Type B pancreatic cell (in vitro differentiated cells): ENCODE data around the gene DLX4. TPM values are rescaled to one million over a fixed set of nuclear protein-coding genes. Genes with fewer than 3 reads are reported as not detected.

Experiments
- DNase-seq: peaks from one replicate; pipeline ENCODE4 v3.0.0; 2021; ENCODE audit warnings: mixed read lengths; ENCODE audit not compliant: unreplicated experiment; ENCODE audit errors: extremely low spot score
- H3K27ac Mint-ChIP-seq: 2 replicates; pipeline ENCODE4 v1.8.0; 2021; ENCODE audit warnings: mild to moderate bottlenecking, mixed read lengths
- H3K27me3 Mint-ChIP-seq: 2 replicates; pipeline ENCODE4 v1.8.0; 2021; ENCODE audit warnings: mixed read lengths
- H3K36me3 Mint-ChIP-seq: 2 replicates; pipeline ENCODE4 v1.8.0; 2021; ENCODE audit warnings: mixed read lengths
- H3K4me1 Mint-ChIP-seq: one replicate; pipeline ENCODE4 v1.8.0; 2021; ENCODE audit warnings: mixed read lengths; ENCODE audit not compliant: unreplicated experiment
- H3K4me3 Mint-ChIP-seq: 2 replicates; pipeline ENCODE4 v1.8.0; 2021; ENCODE audit warnings: mild to moderate bottlenecking, mixed read lengths
- H3K9me3 Mint-ChIP-seq: 2 replicates; pipeline ENCODE4 v1.8.0; 2021; ENCODE audit warnings: mixed read lengths
- CTCF ChIP-seq: fragments of 200-600 bp; sonication (generic); conservative IDR thresholded peaks from 2 replicates; pipeline ENCODE4 v1.5.0; 2021; ENCODE audit warnings: antibody characterized with exemption, mild to moderate bottlenecking
- total RNA-seq: library from RNA; stranded (reverse); gene quantifications from 2 replicates; pipeline ENCODE4 v1.2.1, GENCODE V29; 2021; ENCODE audit warnings: low replicate concordance

The DLX4 gene
- total RNA-seq, 1 donor from 2014 or later, result 10.4 TPM

- Mint-ChIP-seq H3K36me3 (peaks cover 12% of the 10 kb centered on the region), H3K9me3 (no peaks in the 10 kb centered on the region), H3K4me3 (peak overlapping the region; percentile 77), H3K27me3 (peaks cover 71% of the 10 kb centered on the region), H3K4me1 (peaks cover 21% of the 10 kb centered on the region), H3K27ac (peak overlapping the region; percentile 65)
- no peak for DNase-seq
- no peak for TF ChIP-seq CTCF
Measured at GRCh38 chr17:49962599-49963308, 6.2 kb upstream of the DLX4 start.

- Mint-ChIP-seq H3K4me1 (peaks cover 21% of the 10 kb centered on the region), H3K4me3 (peak overlapping the region; percentile 77), H3K9me3 (no peaks in the 10 kb centered on the region), H3K36me3 (peaks cover 13% of the 10 kb centered on the region), H3K27me3 (peaks cover 76% of the 10 kb centered on the region), H3K27ac (peak overlapping the region; percentile 65)
- DNase-seq, result no peak
- TF ChIP-seq CTCF, result no peak
Measured at GRCh38 chr17:49963309-49963625, 5.7 kb upstream of the DLX4 start.

- Mint-ChIP-seq H3K36me3 (peaks cover 13% of the 10 kb centered on the region), H3K27ac (peak overlapping the region; percentile 65), H3K9me3 (no peaks in the 10 kb centered on the region), H3K4me1 (peaks cover 21% of the 10 kb centered on the region), H3K4me3 (peak overlapping the region; percentile 77), H3K27me3 (peaks cover 80% of the 10 kb centered on the region)
- DNase-seq, result no peak
- no peak for TF ChIP-seq CTCF
Measured at GRCh38 chr17:49963626-49964302, 5.2 kb upstream of the DLX4 start.

GRCh38 chr17:49964303-49964768, 4.7 kb upstream of the DLX4 start:
- DNase-seq, result no peak
- H3K27ac Mint-ChIP-seq, result peak overlapping the region; percentile 14
- peaks cover 21% of the 10 kb centered on the region for H3K4me1 Mint-ChIP-seq
- TF ChIP-seq CTCF, result no peak
- H3K27me3 Mint-ChIP-seq, result peaks cover 84% of the 10 kb centered on the region
- H3K9me3 Mint-ChIP-seq, result no peaks in the 10 kb centered on the region
- peak overlapping the region; percentile 77 for H3K4me3 Mint-ChIP-seq
- peaks cover 13% of the 10 kb centered on the region for H3K36me3 Mint-ChIP-seq

- H3K4me3 Mint-ChIP-seq, result peak overlapping the region; percentile 77
- H3K27me3 Mint-ChIP-seq, result peaks cover 84% of the 10 kb centered on the region
- H3K9me3 Mint-ChIP-seq, result no peaks in the 10 kb centered on the region
- H3K27ac Mint-ChIP-seq, result peak overlapping the region; percentile 46
- H3K36me3 Mint-ChIP-seq, result peaks cover 13% of the 10 kb centered on the region
- DNase-seq, result no peak
- TF ChIP-seq CTCF, result no peak
- peaks cover 21% of the 10 kb centered on the region for H3K4me1 Mint-ChIP-seq
Measured at GRCh38 chr17:49964769-49965523, 4.0 kb upstream of the DLX4 start.
